Body of pancreas (tissue), 4 donors: Measurements from ENCODE around the gene SDHAF2.

ENCODE experiments used
- POLR2A ChIP-seq, 3 donors: fragments of 450-650 bp; IDR thresholded peaks; one replicate each; pipeline ENCODE4 v1.6.1; 2016; ENCODE audit warnings: antibody characterized with exemption in 3 of 3, mild to moderate bottlenecking in 2 of 3
- TF ChIP-seq, protein P1 (sequence below), 7 experiments: fragments of 450-650 bp in 4 of 7; fragments of 200-600 bp in 3 of 7; sonication (generic) in 3 of 7; IDR thresholded peaks; one replicate each; pipeline ENCODE4 v1.5.1; 2016 to 2019; ENCODE audit warnings: antibody characterized with exemption in 7 of 7

DNA sequence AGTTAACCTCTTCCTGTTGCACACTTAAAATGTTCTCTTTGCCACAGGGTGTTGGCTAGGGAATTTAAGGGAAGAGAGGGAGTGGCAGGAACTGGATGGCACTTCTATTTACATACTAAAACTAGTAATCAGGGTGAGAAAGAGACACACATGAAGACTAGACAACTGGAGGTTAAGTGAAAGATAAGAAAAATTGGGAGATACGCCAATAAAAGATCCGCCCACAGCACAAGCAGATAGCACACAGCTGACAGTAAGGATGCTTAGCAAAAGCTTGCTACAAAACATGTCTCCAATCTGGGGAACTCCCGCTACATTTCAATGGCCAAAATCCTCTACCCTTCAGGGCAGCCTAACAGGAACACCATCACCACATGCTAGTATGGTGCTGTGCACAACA, 13.0 kb upstream of the SDHAF2 start:
- TF ChIP-seq, protein P1, sequence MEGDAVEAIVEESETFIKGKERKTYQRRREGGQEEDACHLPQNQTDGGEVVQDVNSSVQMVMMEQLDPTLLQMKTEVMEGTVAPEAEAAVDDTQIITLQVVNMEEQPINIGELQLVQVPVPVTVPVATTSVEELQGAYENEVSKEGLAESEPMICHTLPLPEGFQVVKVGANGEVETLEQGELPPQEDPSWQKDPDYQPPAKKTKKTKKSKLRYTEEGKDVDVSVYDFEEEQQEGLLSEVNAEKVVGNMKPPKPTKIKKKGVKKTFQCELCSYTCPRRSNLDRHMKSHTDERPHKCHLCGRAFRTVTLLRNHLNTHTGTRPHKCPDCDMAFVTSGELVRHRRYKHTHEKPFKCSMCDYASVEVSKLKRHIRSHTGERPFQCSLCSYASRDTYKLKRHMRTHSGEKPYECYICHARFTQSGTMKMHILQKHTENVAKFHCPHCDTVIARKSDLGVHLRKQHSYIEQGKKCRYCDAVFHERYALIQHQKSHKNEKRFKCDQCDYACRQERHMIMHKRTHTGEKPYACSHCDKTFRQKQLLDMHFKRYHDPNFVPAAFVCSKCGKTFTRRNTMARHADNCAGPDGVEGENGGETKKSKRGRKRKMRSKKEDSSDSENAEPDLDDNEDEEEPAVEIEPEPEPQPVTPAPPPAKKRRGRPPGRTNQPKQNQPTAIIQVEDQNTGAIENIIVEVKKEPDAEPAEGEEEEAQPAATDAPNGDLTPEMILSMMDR (IDR thresholded peaks at IDR 0.05): no peak
- TF ChIP-seq POLR2A (IDR thresholded peaks at IDR 0.05): no peak
